MM.1S (cell line): ENCODE results near the gene MLANA.

Source experiments
- DNase-seq: peaks from one replicate; pipeline ENCODE4 v3.0.0-alpha.2; 2015
- H2AFZ ChIP-seq: fragments of 300-600 bp; sonication (generic); 2 replicates; pipeline ENCODE4 v1.6.0; 2016; ENCODE audit warnings: antibody characterized with exemption, low read length
- H3F3A ChIP-seq: fragments of 300-600 bp; sonication (generic); 2 replicates; pipeline ENCODE4 v1.6.1; 2016; ENCODE audit warnings: mild to moderate bottlenecking, antibody characterized with exemption, low read length, moderate library complexity, mixed read lengths; ENCODE audit not compliant: insufficient read depth
- H3K27ac ChIP-seq: fragments of 300-600 bp; sonication (generic); 2 replicates; pipeline ENCODE4 v1.5.1; 2016; ENCODE audit warnings: mild to moderate bottlenecking, low read length
- H3K27me3 ChIP-seq: fragments of 300-600 bp; sonication (generic); replicated peaks from 2 replicates; pipeline ENCODE4 v1.6.0; 2016; ENCODE audit warnings: low read length; ENCODE audit not compliant: insufficient read depth
- H3K36me3 ChIP-seq: fragments of 300-600 bp; sonication (generic); replicated peaks from 2 replicates; pipeline ENCODE4 v1.6.1; 2016; ENCODE audit warnings: mild to moderate bottlenecking, low read length, mixed read lengths; ENCODE audit not compliant: insufficient read depth
- H3K4me1 ChIP-seq: fragments of 300-600 bp; sonication (generic); 2 replicates; pipeline ENCODE4 v1.6.1; 2016; ENCODE audit warnings: low read length, mixed read lengths
- H3K4me2 ChIP-seq: fragments of 300-600 bp; sonication (generic); 2 replicates; pipeline ENCODE4 v1.6.0; 2016; ENCODE audit warnings: low read depth, low read length
- H3K4me3 ChIP-seq: fragments of 300-600 bp; sonication (generic); 2 replicates; pipeline ENCODE4 v1.5.1; 2016; ENCODE audit warnings: low read length, mixed read lengths
- H3K79me2 ChIP-seq: fragments of 300-600 bp; sonication (generic); 2 replicates; pipeline ENCODE4 v1.6.1; 2016; ENCODE audit warnings: mixed run types, low read length, mixed read lengths
- H3K9ac ChIP-seq: fragments of 300-600 bp; sonication (generic); 2 replicates; pipeline ENCODE4 v1.6.1; 2016; ENCODE audit warnings: low read length, mixed read lengths
- H3K9me2 ChIP-seq: fragments of 300-600 bp; sonication (generic); replicated peaks from 2 replicates; pipeline ENCODE4 v1.6.1; 2016; ENCODE audit warnings: mild to moderate bottlenecking, low read length, mixed read lengths; ENCODE audit not compliant: insufficient read depth
- H3K9me3 ChIP-seq: fragments of 300-600 bp; sonication (generic); replicated peaks from 2 replicates; pipeline ENCODE4 v1.6.1; 2016; ENCODE audit warnings: mild to moderate bottlenecking, low read length, mixed read lengths; ENCODE audit not compliant: insufficient read depth
- H4K20me1 ChIP-seq: fragments of 300-600 bp; sonication (generic); 2 replicates; pipeline ENCODE4 v1.6.1; 2016; ENCODE audit warnings: mild to moderate bottlenecking, low read length, moderate library complexity, mixed read lengths; ENCODE audit not compliant: insufficient read depth
- CTCF ChIP-seq: fragments of 300-600 bp; sonication (generic); IDR thresholded peaks from 2 replicates; pipeline ENCODE4 v1.5.1; 2016; ENCODE audit warnings: antibody characterized with exemption, low read length, mixed read lengths
- EZH2 ChIP-seq: fragments of 300-600 bp; sonication (generic); optimal IDR thresholded peaks from 2 replicates; pipeline ENCODE3; 2017; ENCODE audit warnings: low read depth, mild to moderate bottlenecking, antibody characterized with exemption, low read length, mixed read lengths
- EZH2phosphoT487 ChIP-seq: fragments of 300-600 bp; sonication (generic); IDR thresholded peaks from 2 replicates; pipeline ENCODE4 v1.6.1; 2018; ENCODE audit warnings: antibody characterized with exemption, low read length

Gene MLANA

GRCh38 chr9:5922192-5922591, 31.5 kb downstream of the MLANA start:
- DNase-seq = no peak
- Histone ChIP-seq H3K36me3 (no peaks in the 10 kb centered on the region), H3F3A (no peaks in the 10 kb centered on the region), H2AFZ (no peak overlapping the region), H3K4me1 (no peaks in the 10 kb centered on the region), H3K4me2 (no peak overlapping the region), H3K9me2 (no peaks in the 10 kb centered on the region), H3K27me3 (no peaks in the 10 kb centered on the region), H3K79me2 (no peaks in the 10 kb centered on the region), H3K9me3 (no peaks in the 10 kb centered on the region), H3K4me3 (no peak overlapping the region), H4K20me1 (no peaks in the 10 kb centered on the region), H3K27ac (no peak overlapping the region), H3K9ac (no peak overlapping the region)
- no peak for TF ChIP-seq CTCF
- TF ChIP-seq EZH2 = no peak
- TF ChIP-seq EZH2phosphoT487 = no peak

DNA sequence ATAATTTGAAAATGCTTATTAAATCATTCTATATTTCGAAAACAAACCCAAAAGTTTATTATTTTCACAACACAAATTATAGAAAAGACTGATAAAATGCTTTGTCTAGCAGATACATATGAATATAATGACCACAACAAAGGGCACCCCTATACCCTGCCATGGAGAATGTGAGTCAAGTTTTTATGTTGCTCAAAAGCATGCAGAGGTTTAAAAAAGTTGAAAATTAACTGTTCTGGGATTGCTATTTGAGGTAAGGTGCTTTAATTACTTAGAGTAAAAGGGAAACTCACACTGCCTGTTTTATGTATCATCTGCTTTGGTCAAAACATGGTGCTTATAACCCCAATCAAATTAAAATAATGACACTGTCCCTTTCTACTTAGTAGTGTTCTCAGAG, 41.0 kb downstream of the MLANA start:
- Histone ChIP-seq H2AFZ (no peak overlapping the region), H3K79me2 (no peaks in the 10 kb centered on the region), H3K36me3 (no peaks in the 10 kb centered on the region), H3K4me1 (no peaks in the 10 kb centered on the region), H3K9ac (no peak overlapping the region), H3F3A (no peaks in the 10 kb centered on the region), H3K9me2 (no peaks in the 10 kb centered on the region), H4K20me1 (no peaks in the 10 kb centered on the region), H3K27me3 (no peaks in the 10 kb centered on the region), H3K27ac (no peak overlapping the region), H3K9me3 (no peaks in the 10 kb centered on the region), H3K4me3 (no peak overlapping the region), H3K4me2 (no peak overlapping the region)
- DNase-seq = no peak
- no peak for TF ChIP-seq EZH2
- no peak for TF ChIP-seq EZH2phosphoT487
- no peak for TF ChIP-seq CTCF

DNA sequence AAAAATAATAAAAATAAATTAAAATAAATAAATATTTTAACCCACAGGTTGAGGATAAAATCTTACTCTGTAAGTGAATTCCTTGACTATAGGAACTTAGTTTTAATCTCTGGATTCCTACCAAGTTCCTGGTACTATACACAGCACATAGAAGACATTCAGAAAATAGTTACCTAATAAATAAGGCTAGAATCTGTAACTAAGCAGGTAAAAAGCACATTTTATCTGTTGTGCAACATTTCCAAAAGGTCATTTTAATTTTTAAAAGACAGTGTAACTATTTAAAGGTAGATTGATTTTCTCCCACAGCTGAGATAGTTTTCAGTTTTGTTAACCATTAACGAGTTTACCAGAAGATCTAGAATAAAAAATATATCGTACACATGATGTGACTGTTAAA, 47.8 kb downstream of the MLANA start:
- H3K9ac ChIP-seq = no peak overlapping the region
- H3F3A ChIP-seq = no peaks in the 10 kb centered on the region
- H3K4me2 ChIP-seq = no peak overlapping the region
- H4K20me1 ChIP-seq = no peaks in the 10 kb centered on the region
- H3K79me2 ChIP-seq = no peaks in the 10 kb centered on the region
- no peak overlapping the region for H2AFZ ChIP-seq
- H3K9me3 ChIP-seq = no peaks in the 10 kb centered on the region
- no peak for TF ChIP-seq EZH2
- no peaks in the 10 kb centered on the region for H3K4me1 ChIP-seq
- DNase-seq = no peak
- H3K27ac ChIP-seq = no peak overlapping the region
- H3K27me3 ChIP-seq = no peaks in the 10 kb centered on the region
- H3K9me2 ChIP-seq = no peaks in the 10 kb centered on the region
- no peaks in the 10 kb centered on the region for H3K36me3 ChIP-seq
- no peak overlapping the region for H3K4me3 ChIP-seq

DNA sequence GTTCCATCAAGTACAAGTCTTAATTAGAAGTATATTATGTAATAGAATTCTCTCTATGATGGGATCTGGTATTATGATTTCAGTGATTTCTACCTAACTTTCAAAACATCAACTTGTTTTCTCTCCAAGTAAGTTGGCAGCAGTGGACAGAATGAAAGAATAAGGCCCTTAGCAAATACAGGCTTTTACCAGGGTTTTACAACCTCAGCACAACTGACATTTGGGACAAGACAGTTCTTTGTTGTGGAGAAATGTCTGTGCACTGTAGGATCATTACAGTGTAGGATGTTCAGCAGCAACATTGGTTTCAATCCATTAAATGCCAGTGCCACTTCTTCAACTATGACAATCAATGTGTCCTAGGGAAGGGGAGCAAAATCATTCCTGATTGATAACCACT, 48.8 kb downstream of the MLANA start:
- Histone ChIP-seq H3K9ac (no peak overlapping the region), H2AFZ (no peak overlapping the region), H3K9me2 (no peaks in the 10 kb centered on the region), H3K27ac (no peak overlapping the region), H3F3A (no peaks in the 10 kb centered on the region), H3K4me2 (no peak overlapping the region), H3K4me1 (no peaks in the 10 kb centered on the region), H4K20me1 (no peaks in the 10 kb centered on the region), H3K4me3 (no peak overlapping the region), H3K79me2 (no peaks in the 10 kb centered on the region), H3K9me3 (no peaks in the 10 kb centered on the region), H3K27me3 (no peaks in the 10 kb centered on the region), H3K36me3 (no peaks in the 10 kb centered on the region)
- DNase-seq = no peak
- TF ChIP-seq CTCF (no peak), EZH2phosphoT487 (no peak), EZH2 (no peak)
